Central memory CD4-positive, alpha-beta T cell (primary cell): ENCODE measurements around the gene OBP2A.
A peak's percentile ranks its signal among the peaks of the same experiment; 100 is the strongest.
"Not testable (repeated sequence)": the region's sequence is repeated elsewhere in the genome, so short reads cannot be mapped to it uniquely, and the experiment has no call there.

Source experiments
- DNase-seq: peaks from one replicate; pipeline ENCODE4 v3.0.0; 2022
- total RNA-seq, 3 experiments: gene quantifications; one replicate each; lab custom pipeline; 2026; lab: John Stamatoyannopoulos, UW

The OBP2A gene
- total RNA-seq, result 0 reads per million in 3 experiments

GRCh38 chr9:135545646-135546176 is at the start of gene OBP2A:
Gene OBP2A (plus strand): TSS chr9:135546126. CDS start chr9:135546181, 55 bp downstream.
- not testable (repeated sequence) for DNase-seq

GRCh38 chr9:135498381-135499126 is 47.4 kb upstream of the OBP2A start:
- no peak for DNase-seq

- peak; percentile 79 for DNase-seq
Observed at GRCh38 chr9:135499326-135500070, 46.4 kb upstream of the OBP2A start.

- no peak for DNase-seq
Observed at GRCh38 chr9:135500071-135500524, 45.8 kb upstream of the OBP2A start.

GRCh38 chr9:135500525-135501260 is 45.2 kb upstream of the OBP2A start, which contains the start of gene MRPS2:
Gene MRPS2 (plus strand): TSS chr9:135500682. CDS start chr9:135500711, 29 bp downstream.
- DNase-seq, result peak; percentile 78

- DNase-seq, result no peak
Observed at GRCh38 chr9:135501261-135502167, 44.4 kb upstream of the OBP2A start.

GRCh38 chr9:135502168-135502872 is 43.6 kb upstream of the OBP2A start:
- no peak for DNase-seq

- DNase-seq, result no peak
Observed at GRCh38 chr9:135502873-135503321, 43.0 kb upstream of the OBP2A start.

GRCh38 chr9:135503371-135504261 is 42.3 kb upstream of the OBP2A start:
- no peak for DNase-seq

GRCh38 chr9:135504262-135505243 is 41.4 kb upstream of the OBP2A start:
- DNase-seq, result peak; percentile 23

GRCh38 chr9:135505406-135506187 is 40.3 kb upstream of the OBP2A start:
- no peak for DNase-seq

GRCh38 chr9:135506327-135507103 is 39.4 kb upstream of the OBP2A start:
- no peak for DNase-seq

- no peak for DNase-seq
Observed at GRCh38 chr9:135507104-135508035, 38.6 kb upstream of the OBP2A start.

- no peak for DNase-seq
Observed at GRCh38 chr9:135508211-135508820, 37.6 kb upstream of the OBP2A start.

GRCh38 chr9:135509458-135509857 is 36.5 kb upstream of the OBP2A start:
- no peak for DNase-seq
